Body of pancreas (tissue), 4 donors: Measurements from ENCODE around the gene PREX1. TPM values are rescaled to one million over a fixed set of nuclear protein-coding genes. Genes with fewer than 3 reads are reported as not detected.

Experiments used
- ATAC-seq: fragments of 150-250 bp; one replicate; pipeline ENCODE4 v1.9.1; 2016
- DNase-seq, 4 donors: peaks; one replicate each; pipeline ENCODE4 v3.0.0-alpha.2; 2019
- H3K27ac ChIP-seq, 4 donors: fragments of 200-600 bp; sonication (generic); 1 replicate in 3 of 4; 2 replicates in 1 of 4; pipeline versions ENCODE4 v1.5.1 to v1.6.1; 2016 to 2019; ENCODE audit warnings: mild to moderate bottlenecking in 1 of 4, mixed read lengths in 1 of 4, moderate library complexity in 1 of 4
- H3K27me3 ChIP-seq, 2 donors: fragments of 200-600 bp; sonication (generic); one replicate each; pipeline ENCODE4 v1.6.0; 2016; ENCODE audit warnings: mild to moderate bottlenecking in 1 of 2
- H3K36me3 ChIP-seq, 2 donors: fragments of 200-600 bp; sonication (generic); replicated peaks in 1 of 2; 2 replicates each; pipeline ENCODE4 v1.5.1; 2016; ENCODE audit warnings: low read depth in 2 of 2; ENCODE audit not compliant: insufficient read depth in 1 of 2
- H3K4me1 ChIP-seq: fragments of 200-600 bp; sonication (generic); one replicate; pipeline ENCODE4 v1.6.0; 2016
- H3K4me3 ChIP-seq, 2 donors: fragments of 200-600 bp; sonication (generic); 1 replicate in 1 of 2; 2 replicates in 1 of 2; pipeline ENCODE4 v1.5.1; 2016 to 2019
- H3K9me3 ChIP-seq, 3 donors: fragments of 200-600 bp; sonication (generic); 1 replicate in 2 of 3; 2 replicates in 1 of 3; pipeline ENCODE4 v1.5.1; 2016
- POLR2A ChIP-seq, 3 donors: fragments of 450-650 bp; IDR thresholded peaks; one replicate each; pipeline ENCODE4 v1.6.1; 2016; ENCODE audit warnings: antibody characterized with exemption in 3 of 3, mild to moderate bottlenecking in 2 of 3
- WGBS, 2 donors: methylation state at CpG; one replicate each; pipeline ENCODE4 v1.1.5; 2017; 5-methylcytosine and 5-hydroxymethylcytosine counted together
- intact Hi-C: fragments of 100-400 bp; cut with DNase I; formaldehyde crosslinking; loops from one replicate; pipeline ENCODE4 v1.15.1; 2023
- total RNA-seq, 2 donors: library from RNA; depleted of rRNA; stranded (reverse); fragments of >200 nt; gene quantifications; one replicate each; pipeline ENCODE4 v1.1.0, GENCODE V29; 2016
- TF ChIP-seq, protein P1 (sequence below), 7 experiments: fragments of 450-650 bp in 4 of 7; fragments of 200-600 bp in 3 of 7; sonication (generic) in 3 of 7; IDR thresholded peaks; one replicate each; pipeline ENCODE4 v1.5.1; 2016 to 2019; ENCODE audit warnings: antibody characterized with exemption in 7 of 7

Gene PREX1
- total RNA-seq, 2 donors from 2014 or later, result 9.1 to 14.5 TPM

DNA sequence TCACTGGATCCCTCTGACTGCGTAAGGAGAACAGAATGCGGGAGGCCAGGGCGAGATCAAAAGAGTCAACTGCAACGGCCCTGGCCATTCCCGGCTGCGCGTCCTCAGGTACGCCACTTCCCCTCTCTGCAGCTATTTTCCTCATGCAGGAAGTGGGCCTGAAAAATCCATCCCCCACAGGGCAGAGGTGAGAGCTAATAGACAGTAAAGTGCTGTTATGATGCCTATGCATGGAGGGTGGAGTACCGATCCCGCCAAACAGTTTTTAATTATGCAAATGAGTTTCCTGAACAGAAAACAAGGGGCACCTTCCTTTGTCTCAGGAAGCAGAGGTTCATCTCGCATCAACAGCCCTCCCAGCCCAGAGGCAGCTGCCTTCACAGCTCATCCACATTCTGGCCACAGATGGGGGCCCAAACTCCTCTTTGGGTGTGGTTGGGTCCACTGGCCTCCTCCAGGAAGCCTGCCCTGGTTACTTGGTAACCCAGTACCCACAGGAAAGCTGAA, 9.3 kb downstream of the PREX1 start:
- no peaks in the 10 kb centered on the region for H3K36me3 ChIP-seq
- DNase-seq, result no peak
- no peak for ATAC-seq
- no peaks in the 10 kb centered on the region for H3K9me3 ChIP-seq
- WGBS, 2 donors, result 50 to 61% methylated on average over 11 of the region's 11 CpGs
- no peaks in the 10 kb centered on the region for H3K27me3 ChIP-seq
- no peak for TF ChIP-seq POLR2A (IDR thresholded peaks at IDR 0.05)
- TF ChIP-seq, protein P1, sequence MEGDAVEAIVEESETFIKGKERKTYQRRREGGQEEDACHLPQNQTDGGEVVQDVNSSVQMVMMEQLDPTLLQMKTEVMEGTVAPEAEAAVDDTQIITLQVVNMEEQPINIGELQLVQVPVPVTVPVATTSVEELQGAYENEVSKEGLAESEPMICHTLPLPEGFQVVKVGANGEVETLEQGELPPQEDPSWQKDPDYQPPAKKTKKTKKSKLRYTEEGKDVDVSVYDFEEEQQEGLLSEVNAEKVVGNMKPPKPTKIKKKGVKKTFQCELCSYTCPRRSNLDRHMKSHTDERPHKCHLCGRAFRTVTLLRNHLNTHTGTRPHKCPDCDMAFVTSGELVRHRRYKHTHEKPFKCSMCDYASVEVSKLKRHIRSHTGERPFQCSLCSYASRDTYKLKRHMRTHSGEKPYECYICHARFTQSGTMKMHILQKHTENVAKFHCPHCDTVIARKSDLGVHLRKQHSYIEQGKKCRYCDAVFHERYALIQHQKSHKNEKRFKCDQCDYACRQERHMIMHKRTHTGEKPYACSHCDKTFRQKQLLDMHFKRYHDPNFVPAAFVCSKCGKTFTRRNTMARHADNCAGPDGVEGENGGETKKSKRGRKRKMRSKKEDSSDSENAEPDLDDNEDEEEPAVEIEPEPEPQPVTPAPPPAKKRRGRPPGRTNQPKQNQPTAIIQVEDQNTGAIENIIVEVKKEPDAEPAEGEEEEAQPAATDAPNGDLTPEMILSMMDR (IDR thresholded peaks at IDR 0.05), result no peak
- H3K27ac ChIP-seq, result no peak overlapping the region
- H3K4me1 ChIP-seq, result no peaks in the 10 kb centered on the region
- intact Hi-C loops, result no loop called here
- no peak overlapping the region for H3K4me3 ChIP-seq

DNA sequence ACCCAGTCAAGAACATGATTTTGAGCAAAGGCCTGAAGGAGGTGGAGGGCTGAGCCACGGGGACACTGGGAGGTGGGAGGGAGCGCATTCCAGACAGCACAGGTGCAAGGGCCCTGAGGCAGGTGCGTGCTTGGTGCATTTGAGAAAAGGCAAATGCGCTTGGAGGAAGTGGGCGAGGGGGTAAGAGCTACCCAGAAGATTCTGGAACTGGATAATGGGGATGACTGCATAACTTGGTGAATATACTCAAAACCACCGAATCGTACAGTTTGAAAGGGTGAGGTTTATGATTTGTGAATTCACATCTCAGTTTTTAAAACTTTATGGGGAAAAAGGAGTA, 9.8 kb downstream of the PREX1 start:
- intact Hi-C loops, result no loop called here
- Histone ChIP-seq H3K9me3 (no peaks in the 10 kb centered on the region), H3K27ac (no peak overlapping the region), H3K4me1 (no peaks in the 10 kb centered on the region), H3K4me3 (no peak overlapping the region), H3K27me3 (no peaks in the 10 kb centered on the region), H3K36me3 (no peaks in the 10 kb centered on the region)
- no peak for DNase-seq
- no peak for ATAC-seq
- WGBS, 2 donors, result 87 to 90% methylated on average over 7 of the region's 7 CpGs
- TF ChIP-seq POLR2A (IDR thresholded peaks at IDR 0.05), result no peak
- TF ChIP-seq, protein P1 (IDR thresholded peaks at IDR 0.05), result no peak

DNA sequence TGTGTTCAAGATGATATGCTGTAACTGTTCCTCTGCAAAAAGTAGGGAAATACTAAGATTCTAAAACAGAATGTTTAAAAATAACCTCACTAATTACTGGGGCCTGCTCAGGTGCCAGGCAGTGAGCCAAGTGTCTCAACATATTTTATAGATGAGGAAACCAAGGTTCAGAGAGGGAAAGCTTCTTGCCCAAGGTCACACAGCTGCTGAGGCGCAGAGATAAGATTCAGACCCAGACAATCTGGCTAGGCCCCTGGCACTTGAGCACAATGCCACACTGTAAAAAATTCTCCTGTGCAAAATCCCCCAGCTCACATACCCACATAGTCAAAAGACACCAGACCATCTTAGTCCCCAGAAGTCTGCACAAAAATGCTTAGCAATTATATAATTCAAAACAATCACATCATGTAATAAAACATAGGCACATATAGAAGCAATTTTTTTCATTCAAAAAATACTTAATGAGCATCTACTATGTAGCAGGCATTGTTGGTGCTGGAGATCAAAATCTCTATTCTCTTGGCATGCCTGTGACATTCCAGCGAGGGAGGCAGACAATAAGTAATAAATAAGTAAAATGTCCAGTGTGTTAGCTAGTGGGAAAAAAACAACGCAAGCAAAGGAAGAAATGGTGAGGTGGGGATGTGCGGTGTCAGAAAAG, 10.3 kb downstream of the PREX1 start:
- no peaks in the 10 kb centered on the region for H3K9me3 ChIP-seq
- no peak overlapping the region for H3K27ac ChIP-seq
- no peak for ATAC-seq
- DNase-seq, result no peak
- intact Hi-C loops, result no loop called here
- no peak for TF ChIP-seq POLR2A (IDR thresholded peaks at IDR 0.05)
- TF ChIP-seq, protein P1 (IDR thresholded peaks at IDR 0.05), result no peak
- 83 to 86% methylated on average over 4 of the region's 4 CpGs for WGBS, 2 donors
- H3K4me1 ChIP-seq, result no peaks in the 10 kb centered on the region
- H3K27me3 ChIP-seq, result no peaks in the 10 kb centered on the region
- H3K4me3 ChIP-seq, result no peak overlapping the region
- H3K36me3 ChIP-seq, result no peaks in the 10 kb centered on the region

DNA sequence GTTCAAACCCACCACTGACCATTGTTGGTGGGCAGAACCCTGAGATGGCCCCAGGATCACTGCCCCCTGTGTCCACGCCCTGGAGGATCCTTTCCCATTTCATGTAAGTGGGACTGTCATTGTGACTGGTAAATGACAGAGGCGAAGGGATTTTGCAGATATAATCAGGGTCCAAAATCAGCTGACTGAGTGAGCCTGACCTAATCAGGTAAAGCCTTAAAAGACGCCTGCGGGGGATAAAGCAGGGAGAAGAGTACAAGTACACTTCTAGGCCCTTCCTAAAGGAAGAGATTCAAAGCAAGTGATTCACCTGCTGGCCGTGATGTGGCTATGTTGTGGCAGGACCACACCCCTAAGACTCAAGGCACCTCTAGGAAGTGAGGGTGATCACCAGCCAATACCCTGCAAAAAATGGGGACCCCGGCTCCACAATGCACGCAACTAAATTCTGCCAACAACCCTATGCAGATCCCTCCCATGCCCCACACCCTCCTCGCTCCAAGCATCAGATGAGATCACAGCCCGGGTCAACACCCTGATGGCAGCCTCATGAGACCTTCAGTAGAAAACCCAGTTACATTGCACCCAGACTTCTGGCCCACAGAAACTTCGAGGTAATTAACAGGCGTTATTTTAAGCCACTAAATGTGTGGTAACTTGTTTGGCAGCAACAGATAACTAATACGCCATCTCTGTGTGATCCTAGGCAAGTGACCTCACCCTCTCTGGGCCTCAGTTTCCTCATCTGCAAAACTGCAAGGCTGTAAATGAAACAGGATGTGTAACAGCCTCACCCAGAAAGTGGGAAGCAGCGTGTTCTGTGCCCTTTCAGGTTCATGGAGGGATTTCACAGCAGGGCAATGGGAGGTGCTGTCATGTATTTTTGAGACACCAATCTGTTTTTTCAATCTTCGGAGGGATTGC, 11.3 kb downstream of the PREX1 start:
- Histone ChIP-seq H3K36me3 (no peaks in the 10 kb centered on the region), H3K4me1 (no peaks in the 10 kb centered on the region), H3K4me3 (no peak overlapping the region), H3K27me3 (no peaks in the 10 kb centered on the region), H3K9me3 (no peaks in the 10 kb centered on the region), H3K27ac (no peak overlapping the region)
- TF ChIP-seq, protein P1 (IDR thresholded peaks at IDR 0.05), result no peak
- 87 to 92% methylated on average over 10 to 14 of the region's 14 CpGs for WGBS, 2 donors
- DNase-seq, result no peak
- no peak for ATAC-seq
- intact Hi-C loops, result no loop called here
